ENCODE measurements around the gene OOSP4A. TPM values are rescaled to one million over a fixed set of nuclear protein-coding genes. Genes with fewer than 3 reads are reported as not detected.

The OOSP4A gene
- total RNA-seq, 1 donor from 2014 or later = not detected

DNA sequence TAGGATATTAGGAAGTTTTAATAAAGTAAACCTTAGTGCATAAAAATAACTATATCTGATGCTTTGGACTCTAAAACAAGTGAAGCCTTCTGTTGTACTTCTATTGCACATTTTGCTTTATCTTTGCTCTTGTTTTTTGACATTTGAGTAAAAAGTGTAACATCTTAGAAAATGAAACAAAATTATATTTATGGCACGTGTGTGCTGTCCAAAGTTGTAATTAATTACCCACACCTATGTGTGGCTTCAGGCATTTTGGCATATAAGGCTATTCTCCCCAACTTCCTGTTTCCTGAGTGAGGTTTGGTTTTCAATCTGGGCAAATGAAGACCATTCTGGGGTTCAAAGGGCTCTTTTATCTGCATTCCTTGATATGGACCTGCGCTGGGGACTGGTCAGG lies 25.7 kb upstream of the OOSP4A start, which contains the start of gene OOSP1:
Gene OOSP1, plus strand, starts transcription at position 301 of the 400 bp plus-strand sequence. Its CDS starts 23 bp downstream, at position 324.
- no peaks in the 10 kb centered on the region for H3K27me3 Mint-ChIP-seq (ENCODE audit: unreplicated experiment)
- no peak within 1 kb of the TSS for H3K27ac Mint-ChIP-seq (ENCODE audit: unreplicated experiment)
- no peak for DNase-seq (ENCODE audit: low spot score)
- H3K4me1 Mint-ChIP-seq (ENCODE audit: unreplicated experiment) = no peaks in the 10 kb centered on the region
- TF ChIP-seq, protein P1, sequence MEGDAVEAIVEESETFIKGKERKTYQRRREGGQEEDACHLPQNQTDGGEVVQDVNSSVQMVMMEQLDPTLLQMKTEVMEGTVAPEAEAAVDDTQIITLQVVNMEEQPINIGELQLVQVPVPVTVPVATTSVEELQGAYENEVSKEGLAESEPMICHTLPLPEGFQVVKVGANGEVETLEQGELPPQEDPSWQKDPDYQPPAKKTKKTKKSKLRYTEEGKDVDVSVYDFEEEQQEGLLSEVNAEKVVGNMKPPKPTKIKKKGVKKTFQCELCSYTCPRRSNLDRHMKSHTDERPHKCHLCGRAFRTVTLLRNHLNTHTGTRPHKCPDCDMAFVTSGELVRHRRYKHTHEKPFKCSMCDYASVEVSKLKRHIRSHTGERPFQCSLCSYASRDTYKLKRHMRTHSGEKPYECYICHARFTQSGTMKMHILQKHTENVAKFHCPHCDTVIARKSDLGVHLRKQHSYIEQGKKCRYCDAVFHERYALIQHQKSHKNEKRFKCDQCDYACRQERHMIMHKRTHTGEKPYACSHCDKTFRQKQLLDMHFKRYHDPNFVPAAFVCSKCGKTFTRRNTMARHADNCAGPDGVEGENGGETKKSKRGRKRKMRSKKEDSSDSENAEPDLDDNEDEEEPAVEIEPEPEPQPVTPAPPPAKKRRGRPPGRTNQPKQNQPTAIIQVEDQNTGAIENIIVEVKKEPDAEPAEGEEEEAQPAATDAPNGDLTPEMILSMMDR (IDR thresholded peaks at IDR 0.05; ENCODE audit: unreplicated experiment) = no peak
- no peaks in the 10 kb centered on the region for H3K9me3 Mint-ChIP-seq (ENCODE audit: unreplicated experiment)
- peaks cover 3% of the 10 kb centered on the region for H3K36me3 Mint-ChIP-seq (ENCODE audit: low read depth, unreplicated experiment)
- no peak within 1 kb of the TSS for H3K4me3 Mint-ChIP-seq (ENCODE audit: unreplicated experiment)

DNA sequence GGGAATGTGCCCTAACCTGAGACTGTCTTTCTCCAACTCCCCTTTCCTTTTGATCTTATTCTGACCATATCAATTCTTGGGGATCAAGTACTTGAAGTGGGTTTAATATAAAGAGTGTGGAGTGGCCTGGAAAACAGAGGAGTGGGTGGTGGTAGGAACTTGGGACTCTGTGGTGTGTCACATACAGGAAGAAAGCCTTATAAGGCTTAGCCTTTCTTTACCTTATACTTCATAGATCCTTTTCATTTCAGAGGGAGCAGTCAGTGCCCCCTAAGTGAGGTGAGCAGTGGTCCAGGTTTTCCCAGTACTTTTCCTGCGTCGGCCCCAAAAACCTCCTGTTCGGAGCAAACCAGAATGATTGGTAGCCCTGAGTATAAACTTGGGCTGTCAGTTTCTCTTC lies 25.1 kb upstream of the OOSP4A start:
- Mint-ChIP-seq H3K4me3 (ENCODE audit: unreplicated experiment) (no peak overlapping the region), H3K4me1 (ENCODE audit: unreplicated experiment) (no peaks in the 10 kb centered on the region), H3K36me3 (ENCODE audit: low read depth, unreplicated experiment) (peaks cover 4% of the 10 kb centered on the region), H3K27ac (ENCODE audit: unreplicated experiment) (no peak overlapping the region), H3K27me3 (ENCODE audit: unreplicated experiment) (no peaks in the 10 kb centered on the region), H3K9me3 (ENCODE audit: unreplicated experiment) (peaks cover under 1% of the 10 kb centered on the region)
- DNase-seq (ENCODE audit: low spot score) = no peak
- TF ChIP-seq, protein P1 (IDR thresholded peaks at IDR 0.05; ENCODE audit: unreplicated experiment) = no peak

DNA sequence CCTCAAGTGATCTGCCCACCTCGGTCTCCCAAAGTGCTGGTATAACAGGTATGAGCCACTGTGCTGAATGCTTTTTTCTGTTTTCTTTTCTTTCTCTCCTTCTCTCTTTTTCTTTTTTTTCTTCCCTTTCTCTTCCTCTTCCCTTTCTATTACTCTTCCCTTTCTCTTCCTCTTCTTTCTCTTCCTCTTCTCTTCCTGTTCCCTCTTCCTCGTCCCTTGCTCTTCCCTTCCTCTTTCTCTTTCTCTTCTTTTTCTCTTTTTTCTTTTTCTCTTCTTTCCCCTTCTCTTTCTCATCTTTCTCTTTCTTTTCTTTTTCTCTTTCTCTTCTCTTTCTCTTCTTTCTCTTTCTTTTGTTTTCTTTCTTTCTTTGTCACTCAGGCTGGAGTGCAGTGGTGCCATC lies 24.4 kb upstream of the OOSP4A start:
- TF ChIP-seq, protein P1 (IDR thresholded peaks at IDR 0.05; ENCODE audit: unreplicated experiment) = no peak
- Mint-ChIP-seq H3K27ac (ENCODE audit: unreplicated experiment) (no peak overlapping the region), H3K4me3 (ENCODE audit: unreplicated experiment) (no peak overlapping the region), H3K4me1 (ENCODE audit: unreplicated experiment) (no peaks in the 10 kb centered on the region), H3K9me3 (ENCODE audit: unreplicated experiment) (peaks cover 4% of the 10 kb centered on the region), H3K27me3 (ENCODE audit: unreplicated experiment) (no peaks in the 10 kb centered on the region), H3K36me3 (ENCODE audit: low read depth, unreplicated experiment) (peaks cover 6% of the 10 kb centered on the region)
- DNase-seq (ENCODE audit: low spot score) = no peak

DNA sequence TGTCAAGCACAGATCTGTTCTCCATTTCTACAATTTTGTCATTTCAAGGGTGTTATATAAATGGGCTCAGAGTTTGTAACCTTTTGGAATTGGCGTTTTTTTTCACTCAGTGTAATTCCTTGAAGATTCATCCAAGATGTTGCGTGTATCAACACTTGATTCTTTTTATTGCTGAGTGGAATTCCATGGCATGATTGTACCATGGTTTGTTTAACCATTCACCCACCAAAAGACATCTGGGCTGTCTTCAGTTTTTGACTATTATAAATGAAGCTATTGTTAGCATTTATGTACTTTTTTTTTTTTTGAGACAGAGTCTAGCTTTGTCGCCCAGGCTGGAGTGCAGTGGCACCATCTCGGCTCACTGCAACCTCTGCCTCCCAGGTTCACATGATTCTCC lies 22.7 kb upstream of the OOSP4A start:
- H3K27ac Mint-ChIP-seq (ENCODE audit: unreplicated experiment) = no peak overlapping the region
- H3K4me3 Mint-ChIP-seq (ENCODE audit: unreplicated experiment) = no peak overlapping the region
- H3K27me3 Mint-ChIP-seq (ENCODE audit: unreplicated experiment) = no peaks in the 10 kb centered on the region
- TF ChIP-seq, protein P1 (IDR thresholded peaks at IDR 0.05; ENCODE audit: unreplicated experiment) = no peak
- no peaks in the 10 kb centered on the region for H3K4me1 Mint-ChIP-seq (ENCODE audit: unreplicated experiment)
- DNase-seq (ENCODE audit: low spot score) = no peak
- H3K36me3 Mint-ChIP-seq (ENCODE audit: low read depth, unreplicated experiment) = peaks cover 6% of the 10 kb centered on the region
- H3K9me3 Mint-ChIP-seq (ENCODE audit: unreplicated experiment) = peaks cover 4% of the 10 kb centered on the region

DNA sequence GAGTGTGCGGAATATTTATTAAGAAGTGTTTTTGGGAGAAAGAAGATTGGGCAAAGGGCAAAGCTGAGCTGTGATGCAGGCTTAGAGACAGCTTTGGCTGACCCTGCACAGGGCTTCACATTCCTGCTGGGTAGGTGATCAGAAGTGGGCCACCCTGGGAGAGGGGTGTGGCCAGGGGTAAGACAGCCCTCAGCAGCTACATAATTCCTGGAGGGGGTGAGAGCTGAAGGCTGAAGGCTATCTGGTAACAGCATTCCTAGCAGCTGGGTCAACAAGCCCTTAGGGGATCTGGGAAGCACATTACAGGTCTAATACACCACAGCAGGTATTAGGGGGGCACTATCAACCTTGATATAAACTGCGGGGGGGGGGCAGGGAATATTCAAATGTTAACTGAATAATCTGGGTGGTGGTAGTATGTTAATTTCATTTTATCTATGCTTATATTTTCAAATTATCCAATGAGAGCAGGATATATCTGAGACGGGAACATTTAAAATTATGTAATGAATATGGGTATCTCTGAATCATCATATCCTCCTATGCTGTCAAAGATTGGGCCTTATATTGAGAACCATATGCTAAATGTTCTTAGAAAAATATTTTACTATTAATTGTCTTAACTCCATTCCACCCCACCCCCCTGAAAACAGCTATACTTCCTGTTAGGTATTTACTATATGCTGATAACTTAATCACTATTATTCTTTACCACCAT lies 19.7 kb upstream of the OOSP4A start:
- peaks cover 4% of the 10 kb centered on the region for H3K9me3 Mint-ChIP-seq (ENCODE audit: unreplicated experiment)
- H3K27ac Mint-ChIP-seq (ENCODE audit: unreplicated experiment) = no peak overlapping the region
- no peaks in the 10 kb centered on the region for H3K4me1 Mint-ChIP-seq (ENCODE audit: unreplicated experiment)
- H3K36me3 Mint-ChIP-seq (ENCODE audit: low read depth, unreplicated experiment) = peaks cover 6% of the 10 kb centered on the region
- H3K27me3 Mint-ChIP-seq (ENCODE audit: unreplicated experiment) = no peaks in the 10 kb centered on the region
- peak overlapping the region; percentile 8 for H3K4me3 Mint-ChIP-seq (ENCODE audit: unreplicated experiment)
- TF ChIP-seq, protein P1 (IDR thresholded peaks at IDR 0.05; ENCODE audit: unreplicated experiment) = no peak
- no peak for DNase-seq (ENCODE audit: low spot score)
